A549 treated with GW870086 at 1 μM for 4 hours (cell line): ENCODE measurements around the gene CDHR1. TPM values are rescaled to one million over a fixed set of nuclear protein-coding genes. Genes with fewer than 3 reads are reported as not detected.

ENCODE experiments used
- total RNA-seq: library from RNA; stranded (reverse); fragments of 200-300 nt; extraction: Qiagen RNA extraction; gene quantifications from 5 replicates; pipeline ENCODE4 v1.2.3, GENCODE V29; 2022; ENCODE audit warnings: low read depth

CDHR1 gene
- total RNA-seq = 0.06 to 0.26 TPM (median 0.15 TPM) in 5 replicates

GRCh38 chr10:84194424-84195043, at the start of gene CDHR1:
TSS of gene CDHR1 (plus strand) at chr10:84194537. CDS start at chr10:84194761, 224 bp downstream.

GRCh38 chr10:84173501-84173929, 20.8 kb upstream of the CDHR1 start, which contains the start of gene GPR15LG:
TSS of gene GPR15LG (plus strand) at chr10:84173801. CDS start at chr10:84173852, 51 bp downstream.

GRCh38 chr10:84225427-84226173, 31.3 kb downstream of the CDHR1 start, which contains the start of gene LRIT2:
TSS of gene LRIT2 (minus strand) at chr10:84225544. CDS start at chr10:84225520, 24 bp downstream.

GRCh38 chr10:84241185-84241790, 47.0 kb downstream of the CDHR1 start, which contains the start of gene LRIT1:
TSS of gene LRIT1 (minus strand) at chr10:84241546. CDS start at chr10:84241439, 107 bp downstream.

GRCh38 chr10:84244651-84245270, 50.4 kb downstream of the CDHR1 start, which contains the start of gene RGR:
TSS of gene RGR (plus strand) at chr10:84245053. CDS start at chr10:84245091, 38 bp downstream.

Other genes starting within 250 kb of the CDHR1 start
- gene GHITM, start 55.0 kb upstream of the CDHR1 start, total RNA-seq = 201 to 214 TPM (median 204 TPM) in 5 replicates
- gene GPR15LG, start 20.7 kb upstream of the CDHR1 start, total RNA-seq = not detected in 5 replicates
- gene LRIT2, start 31.0 kb downstream of the CDHR1 start, total RNA-seq = not detected in 5 replicates
- gene LRIT1, start 47.0 kb downstream of the CDHR1 start, total RNA-seq = not detected in 5 replicates
- gene RGR, start 50.5 kb downstream of the CDHR1 start, total RNA-seq = not detected in 5 replicates
- 9.9 to 12.6 TPM (median 11.5 TPM) in 5 replicates for gene CCSER2, start 134.1 kb downstream of the CDHR1 start, total RNA-seq